HEK293 (cell line): ENCODE measurements around the gene TRIM69.
"Not testable (repeated sequence)": the region's sequence is repeated elsewhere in the genome, so short reads cannot be mapped to it uniquely, and the experiment has no call there.

Experiments used
- CTCF ChIA-PET: fragments of 350-600 bp; formaldehyde crosslinking; extraction: SDS; loops from one replicate; lab custom pipeline; 2021; ENCODE audit warnings: antibody characterized with exemption; lab: Yijun Ruan, JAX
- POLR2A ChIA-PET: fragments of 300-600 bp; formaldehyde crosslinking; extraction: SDS; loops from one replicate; lab custom pipeline; 2020; ENCODE audit warnings: antibody characterized with exemption, inconsistent platforms; lab: Yijun Ruan, JAX
- H3K27ac ChIP-seq: fragments of 200-500 bp; sonication (Bioruptor generic); 2 replicates; pipeline ENCODE4 v1.5.1; 2014; ENCODE audit warnings: low read depth, low read length, control low read depth, inconsistent platforms; ENCODE audit errors: extremely low read depth
- H3K36me3 ChIP-seq, 2 experiments: fragments of 200-500 bp in 1 of 2; sonication (Bioruptor generic) in 1 of 2; 1 replicate in 1 of 2; 2 replicates in 1 of 2; pipeline ENCODE4 v1.5.1; 2014 to 2017; ENCODE audit warnings: inconsistent platforms in 2 of 2, low read length in 2 of 2; ENCODE audit not compliant: control insufficient read depth in 2 of 2, insufficient read depth in 1 of 2
- H3K4me1 ChIP-seq: fragments of 200-500 bp; sonication (Bioruptor generic); 2 replicates; pipeline ENCODE4 v1.5.1; 2014; ENCODE audit warnings: mild to moderate bottlenecking, low read length, inconsistent platforms; ENCODE audit not compliant: control insufficient read depth, insufficient read depth
- H3K4me3 ChIP-seq: 2 replicates; pipeline ENCODE4 v1.5.1; 2011; ENCODE audit warnings: low read depth, mild to moderate bottlenecking, control low read depth, low read length, moderate library complexity
- H3K9me3 ChIP-seq: fragments of 200-500 bp; sonication (Bioruptor generic); 2 replicates; pipeline ENCODE4 v1.5.1; 2014; ENCODE audit warnings: low read depth, low read length, inconsistent platforms; ENCODE audit not compliant: control insufficient read depth, insufficient read depth
- ELK4 ChIP-seq: IDR thresholded peaks from 2 replicates; pipeline ENCODE4 v1.6.1; 2011; ENCODE audit warnings: mild to moderate bottlenecking, low read depth, low read length, borderline replicate concordance
- FEZF1 ChIP-seq: fragments of 450-650 bp; formaldehyde crosslinking; IDR thresholded peaks from 2 replicates; pipeline ENCODE4 v1.5.1; 2016; ENCODE audit warnings: missing biosample characterization, missing genetic modification characterization
- RBAK ChIP-seq: fragments of 450-650 bp; formaldehyde crosslinking; IDR thresholded peaks from 2 replicates; pipeline ENCODE4 v1.5.1; 2016; ENCODE audit warnings: missing biosample characterization, missing genetic modification characterization
- SETDB1 ChIP-seq: IDR thresholded peaks from one replicate; pipeline ENCODE4 v1.6.1; 2017; ENCODE audit warnings: mild to moderate bottlenecking, low read length, moderate library complexity, mixed read lengths; ENCODE audit not compliant: insufficient read length
- ZFP3 ChIP-seq: fragments of 450-650 bp; formaldehyde crosslinking; IDR thresholded peaks from 2 replicates; pipeline ENCODE4 v1.5.1; 2016; ENCODE audit warnings: low read depth, missing biosample characterization, missing genetic modification characterization
- ZNF138 ChIP-seq: fragments of 450-650 bp; formaldehyde crosslinking; IDR thresholded peaks from 2 replicates; pipeline ENCODE4 v1.5.1; 2016; ENCODE audit warnings: missing biosample characterization, missing genetic modification characterization, borderline replicate concordance
- ZNF146 ChIP-seq: fragments of 450-650 bp; formaldehyde crosslinking; IDR thresholded peaks from 2 replicates; pipeline ENCODE4 v1.5.1; 2016; ENCODE audit warnings: missing biosample characterization, missing genetic modification characterization
- ZNF2 ChIP-seq: fragments of 450-650 bp; formaldehyde crosslinking; IDR thresholded peaks from 2 replicates; pipeline ENCODE4 v1.5.1; 2016; ENCODE audit warnings: missing biosample characterization, missing genetic modification characterization
- ZNF23 ChIP-seq: fragments of 450-650 bp; formaldehyde crosslinking; IDR thresholded peaks from 2 replicates; pipeline ENCODE4 v1.5.1; 2016; ENCODE audit warnings: missing biosample characterization, missing genetic modification characterization, borderline replicate concordance
- ZNF335 ChIP-seq: fragments of 450-650 bp; formaldehyde crosslinking; conservative IDR thresholded peaks from 2 replicates; pipeline ENCODE4 v1.5.1; 2016; ENCODE audit warnings: missing biosample characterization, missing genetic modification characterization
- ZNF394 ChIP-seq: fragments of 450-650 bp; formaldehyde crosslinking; IDR thresholded peaks from 2 replicates; pipeline ENCODE4 v1.5.1; 2016; ENCODE audit warnings: missing biosample characterization, missing genetic modification characterization, mild to moderate bottlenecking, moderate library complexity, borderline replicate concordance
- ZNF416 ChIP-seq: fragments of 450-650 bp; formaldehyde crosslinking; IDR thresholded peaks from 2 replicates; pipeline ENCODE4 v1.5.1; 2016; ENCODE audit warnings: missing biosample characterization, missing genetic modification characterization
- ZNF449 ChIP-seq: fragments of 450-650 bp; formaldehyde crosslinking; IDR thresholded peaks from 2 replicates; pipeline ENCODE4 v1.5.1; 2017; ENCODE audit warnings: missing biosample characterization, mild to moderate bottlenecking, missing genetic modification characterization, moderate library complexity
- ZNF610 ChIP-seq: fragments of 450-650 bp; formaldehyde crosslinking; IDR thresholded peaks from 2 replicates; pipeline ENCODE4 v1.5.1; 2016; ENCODE audit warnings: missing biosample characterization, missing genetic modification characterization, borderline replicate concordance
- ZNF692 ChIP-seq: fragments of 450-650 bp; formaldehyde crosslinking; IDR thresholded peaks from 2 replicates; pipeline ENCODE4 v1.5.1; 2016; ENCODE audit warnings: missing biosample characterization, missing genetic modification characterization
- ZNF768 ChIP-seq: fragments of 450-650 bp; formaldehyde crosslinking; IDR thresholded peaks from 2 replicates; pipeline ENCODE4 v1.5.1; 2018; ENCODE audit warnings: missing biosample characterization, mild to moderate bottlenecking, missing genetic modification characterization

TRIM69 gene

GRCh38 chr15:44763848-44764247 lies 27.5 kb downstream of the TRIM69 start:
- H3K9me3 ChIP-seq, result no peaks in the 10 kb centered on the region
- no peak overlapping the region for H3K27ac ChIP-seq
- H3K4me1 ChIP-seq, result no peaks in the 10 kb centered on the region; the same call in 1 of the 2 replicates
- H3K4me3 ChIP-seq, result no peak overlapping the region
- no peaks in the 10 kb centered on the region for H3K36me3 ChIP-seq
- POLR2A ChIA-PET, result no interaction called here
- no peak for TF ChIP-seq RBAK (tag by site-specific recombination)
- TF ChIP-seq ZNF610 (tag by site-specific recombination), result no peak
- no peak for TF ChIP-seq ZNF146 (tag by site-specific recombination)
- no peak for TF ChIP-seq ZNF23 (tag by site-specific recombination)
- no peak for TF ChIP-seq ELK4
- TF ChIP-seq ZNF138 (tag by site-specific recombination), result no peak
- no peak for TF ChIP-seq ZNF2
- no peak for TF ChIP-seq FEZF1 (tag by site-specific recombination)
- no peak for TF ChIP-seq ZNF768 (tag by site-specific recombination)
- no peak for TF ChIP-seq ZNF416 (tag by site-specific recombination)
- CTCF ChIA-PET, result no interaction called here

- no peak overlapping the region for H3K27ac ChIP-seq
- H3K36me3 ChIP-seq, result no peaks in the 10 kb centered on the region
- POLR2A ChIA-PET, result no interaction called here
- no peak for TF ChIP-seq ZNF692 (tag by site-specific recombination)
- no peak overlapping the region for H3K4me3 ChIP-seq
- CTCF ChIA-PET, result no interaction called here
- H3K4me1 ChIP-seq, result peaks cover 5% of the 10 kb centered on the region; the same call in 1 of the 2 replicates
- H3K9me3 ChIP-seq, result no peaks in the 10 kb centered on the region
Observed at GRCh38 chr15:44765036-44765435, 28.7 kb downstream of the TRIM69 start.

- H3K9me3 ChIP-seq, result no peaks in the 10 kb centered on the region
- ChIA-PET POLR2A (no interaction called here), CTCF (interaction anchor here (0.5 kb wide), 1 partner anchor 31 kb away, joined by 3 read pairs; no protein-coding TSS in a partner anchor)
- no peak overlapping the region for H3K4me3 ChIP-seq
- peaks cover 5% of the 10 kb centered on the region; the same call in 1 of the 2 replicates for H3K4me1 ChIP-seq
- TF ChIP-seq ZNF449, result 0 out of 2 replicates have a peak, but pooled peaks have one; percentile 24
- TF ChIP-seq ZNF394, result no peak
- no peak for TF ChIP-seq ZFP3 (tag by site-specific recombination)
- 0 out of 2 replicates have a peak, but pooled peaks have one; percentile 17 for TF ChIP-seq ZNF335 (tag by site-specific recombination)
- H3K36me3 ChIP-seq, result no peaks in the 10 kb centered on the region
- no peak overlapping the region for H3K27ac ChIP-seq
Observed at GRCh38 chr15:44769521-44769920, 33.2 kb downstream of the TRIM69 start.

GRCh38 chr15:44770715-44771114 lies 34.4 kb downstream of the TRIM69 start:
- H3K9me3 ChIP-seq, POLR2A ChIA-PET, H3K4me3 ChIP-seq, CTCF ChIA-PET, H3K4me1 ChIP-seq, H3K27ac ChIP-seq, H3K36me3 ChIP-seq: not testable (repeated sequence)
- peak; percentile 75 for TF ChIP-seq SETDB1
